Inferior parietal cortex (tissue), 1 donor: ENCODE data around the gene SNAPC5.

Experiments used
- DNase-seq: peaks from one replicate; pipeline ENCODE4 v3.0.0-alpha.2; 2016; ENCODE audit errors: extremely low spot score

The SNAPC5 gene

GRCh38 chr15:66459818-66460615 lies 37.5 kb downstream of the SNAPC5 start:
- no peak for DNase-seq

GRCh38 chr15:66456211-66456610 lies 41.4 kb downstream of the SNAPC5 start:
- no peak for DNase-seq

- no peak for DNase-seq
Measured at GRCh38 chr15:66454143-66454542, 43.4 kb downstream of the SNAPC5 start.

GRCh38 chr15:66452971-66453580 lies 44.5 kb downstream of the SNAPC5 start:
- peak; percentile 53 for DNase-seq

- DNase-seq = no peak
Measured at GRCh38 chr15:66452420-66452819, 45.1 kb downstream of the SNAPC5 start.
